Activated CD4-positive, CD25-positive, alpha-beta regulatory T cell treated with anti-CD3 and anti-CD28 coated beads, Interleukin-2, amount 50 U/mL, for 72 hours (primary cell): ENCODE data around the gene ZG16.

Experiments
- DNase-seq: peaks from one replicate; pipeline ENCODE4 v3.0.0; 2021

The ZG16 gene

DNA sequence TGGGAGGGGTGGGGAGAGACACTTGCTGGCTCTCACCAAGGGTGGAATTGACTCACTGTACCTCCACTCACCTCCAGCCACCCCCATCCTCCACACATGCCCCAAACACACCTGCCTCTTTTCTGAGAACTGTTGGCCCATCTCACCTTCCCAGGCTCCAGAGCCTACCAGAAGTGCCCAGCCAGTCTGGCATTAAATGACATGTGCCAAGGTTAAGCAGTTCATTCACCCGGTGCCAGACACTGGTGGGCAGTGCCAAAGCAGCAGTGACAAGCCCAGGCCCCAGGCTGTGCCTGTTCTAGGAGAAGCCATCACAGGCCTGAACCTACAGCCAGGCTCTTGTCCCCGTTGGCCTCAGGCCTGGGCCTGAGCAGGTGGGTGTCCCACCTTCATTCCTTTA, 53.4 kb downstream of the ZG16 start:
- DNase-seq = no peak
